NB4 (cell line): Measurements from ENCODE around the gene CASZ1.

Source experiments
- CTCF ChIP-seq: IDR thresholded peaks from one replicate; pipeline ENCODE4 v1.5.1; 2012; ENCODE audit warnings: low read depth, low read length
- TF ChIP-seq, protein P1 (sequence below): IDR thresholded peaks from 2 replicates; pipeline ENCODE4 v1.6.1; 2011; ENCODE audit warnings: low read depth, low read length

GRCh38 chr1:10718083-10718415, 78.4 kb downstream of the CASZ1 start:
- TF ChIP-seq, protein P1, sequence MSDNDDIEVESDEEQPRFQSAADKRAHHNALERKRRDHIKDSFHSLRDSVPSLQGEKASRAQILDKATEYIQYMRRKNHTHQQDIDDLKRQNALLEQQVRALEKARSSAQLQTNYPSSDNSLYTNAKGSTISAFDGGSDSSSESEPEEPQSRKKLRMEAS: no peak
- TF ChIP-seq CTCF: no peak
